LNCaP clone FGC (cell line): Measurements from ENCODE around the gene TBC1D10A.

ENCODE experiments used
- DNase-seq: peaks from one replicate; pipeline ENCODE4 v3.0.0-alpha.2; 2011; ENCODE audit warnings: low read depth
- H3K4me3 ChIP-seq: 2 replicates; pipeline ENCODE4 v1.5.1; 2011; ENCODE audit warnings: mild to moderate bottlenecking, low read depth, low read length, control low read depth
- CTCF ChIP-seq: IDR thresholded peaks from 2 replicates; pipeline ENCODE4 v1.5.1; 2012; ENCODE audit warnings: mild to moderate bottlenecking; ENCODE audit not compliant: control insufficient read depth, insufficient read depth; ENCODE audit errors: extremely low read depth

The TBC1D10A gene

GRCh38 chr22:30244641-30245040, 82.1 kb downstream of the TBC1D10A start:
- no peak for DNase-seq
- TF ChIP-seq CTCF: no peak
- no peak overlapping the region for H3K4me3 ChIP-seq

- TF ChIP-seq CTCF: no peak
- H3K4me3 ChIP-seq: no peak overlapping the region
- DNase-seq: no peak
These were observed 82.7 kb downstream of the TBC1D10A start for GRCh38 chr22:30244066-30244465.

GRCh38 chr22:30243661-30244060, 83.1 kb downstream of the TBC1D10A start:
- H3K4me3 ChIP-seq: no peak overlapping the region

More at GRCh38 chr22:30243661-30244060, 83.1 kb downstream of the TBC1D10A start:
- no peak for TF ChIP-seq CTCF
- no peak for DNase-seq
